ENCODE data around the gene ROBO4.
A peak's percentile ranks its signal among the peaks of the same experiment; 100 is the strongest.

ROBO4 gene

GRCh38 chr11:124872741-124873140, 24.9 kb downstream of the ROBO4 start:
- DNase-seq (ENCODE audit: low spot score) = no peak

GRCh38 chr11:124872280-124872679, 25.4 kb downstream of the ROBO4 start:
- DNase-seq (ENCODE audit: low spot score) = no peak

- no peak for DNase-seq (ENCODE audit: low spot score)
These were observed 27.2 kb downstream of the ROBO4 start for GRCh38 chr11:124870430-124870829.

GRCh38 chr11:124869856-124870387, 27.7 kb downstream of the ROBO4 start:
- DNase-seq (ENCODE audit: low spot score) = no peak

- no peak for DNase-seq (ENCODE audit: low spot score)
These were observed 28.3 kb downstream of the ROBO4 start for GRCh38 chr11:124869331-124869730.

- no peak for DNase-seq (ENCODE audit: low spot score)
These were observed 29.1 kb downstream of the ROBO4 start for GRCh38 chr11:124868331-124869274.

- DNase-seq (ENCODE audit: low spot score) = peak; percentile 48
These were observed 30.0 kb downstream of the ROBO4 start for GRCh38 chr11:124867700-124868099.

- DNase-seq (ENCODE audit: low spot score) = peak; percentile 74
These were observed 31.5 kb downstream of the ROBO4 start for GRCh38 chr11:124865902-124866851.

GRCh38 chr11:124865181-124865901, 32.3 kb downstream of the ROBO4 start, which contains the start of gene ROBO3:
TSS of gene ROBO3 (plus strand) at chr11:124865432. CDS start at chr11:124865578, 146 bp downstream.
- DNase-seq (ENCODE audit: low spot score) = no peak

GRCh38 chr11:124864892-124865180, 32.8 kb downstream of the ROBO4 start:
- no peak for DNase-seq (ENCODE audit: low spot score)

GRCh38 chr11:124864176-124864891, 33.3 kb downstream of the ROBO4 start:
- no peak for DNase-seq (ENCODE audit: low spot score)

- no peak for DNase-seq (ENCODE audit: low spot score)
These were observed 33.9 kb downstream of the ROBO4 start for GRCh38 chr11:124863826-124864165.

- no peak for DNase-seq (ENCODE audit: low spot score)
These were observed 34.4 kb downstream of the ROBO4 start for GRCh38 chr11:124863137-124863825.

GRCh38 chr11:124861670-124862069, 36.0 kb downstream of the ROBO4 start:
- no peak for DNase-seq (ENCODE audit: low spot score)

GRCh38 chr11:124859171-124859570, 38.5 kb downstream of the ROBO4 start:
- DNase-seq (ENCODE audit: low spot score) = no peak

GRCh38 chr11:124846070-124846673, 51.5 kb downstream of the ROBO4 start:
- no peak for DNase-seq (ENCODE audit: low spot score)

GRCh38 chr11:124844664-124845079, 53.0 kb downstream of the ROBO4 start:
- no peak for DNase-seq (ENCODE audit: low spot score)

- no peak for DNase-seq (ENCODE audit: low spot score)
These were observed 54.1 kb downstream of the ROBO4 start for GRCh38 chr11:124843616-124843910.

GRCh38 chr11:124842305-124842704, 55.4 kb downstream of the ROBO4 start:
- no peak for DNase-seq (ENCODE audit: low spot score)

GRCh38 chr11:124841840-124842239, 55.8 kb downstream of the ROBO4 start:
- no peak for DNase-seq (ENCODE audit: low spot score)
